ENCODE results near the gene MGAT3. TPM values are rescaled to one million over a fixed set of nuclear protein-coding genes. Genes with fewer than 3 reads are reported as not detected.
A peak's percentile ranks its signal among the peaks of the same experiment; 100 is the strongest.

MGAT3 gene
- total RNA-seq, 2 experiments from 2014 or later, result 0.17 TPM; not detected in 1

DNA sequence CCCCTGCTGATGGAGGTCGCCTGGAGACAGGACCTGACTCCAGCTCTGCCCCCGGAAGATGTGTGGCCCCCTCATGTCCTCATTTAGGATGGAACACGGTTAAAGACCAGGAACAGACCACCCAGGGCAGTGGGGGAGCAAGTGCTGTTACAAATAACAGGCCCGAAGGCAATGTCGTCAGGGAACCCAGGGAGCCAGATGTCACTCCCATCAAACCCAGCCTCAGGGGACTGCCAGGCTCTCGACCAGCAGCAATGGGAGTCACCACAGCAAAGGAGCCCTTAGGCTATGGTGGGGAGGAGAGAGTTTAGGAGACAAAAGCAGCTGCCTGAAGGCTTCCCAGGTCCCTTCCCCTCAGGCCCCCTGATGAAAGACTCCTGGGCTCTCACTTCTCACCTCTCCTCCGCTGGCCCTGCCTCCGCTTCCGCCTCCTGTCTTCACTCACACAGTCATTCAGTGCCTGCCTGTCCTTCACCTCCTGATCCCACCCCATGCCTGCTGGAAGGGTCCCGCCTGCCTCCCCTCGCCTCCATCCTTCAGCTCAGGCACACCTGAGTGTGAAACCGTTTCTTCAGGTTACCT is 71.4 kb downstream of the MGAT3 start:
- no peaks in the 10 kb centered on the region for H3K27me3 ChIP-seq (ENCODE audit: control insufficient read depth in 1 of 2, insufficient read depth in 2 of 2, low read length in 2 of 2)
- intact Hi-C loops (cut with DNase I, micrococcal nuclease), result loop anchor here in 1 of 2 experiments (2.0 to 5.0 kb wide), 2 partner anchors 13 to 656 kb away; partner anchors contain the start of gene CBX6
- Mint-ChIP-seq H3K27ac (peak overlapping the region; percentile 89), H3K4me3 (peak overlapping the region; percentile 68), H3K36me3 (ENCODE audit: low read depth) (peaks cover 76% of the 10 kb centered on the region), H3K27me3 (no peaks in the 10 kb centered on the region), H3K9me3 (no peaks in the 10 kb centered on the region), H3K4me1 (ENCODE audit: low read depth) (peaks cover 88% of the 10 kb centered on the region)
- CTCF ChIA-PET, result interaction anchor here (0.6 to 4.8 kb wide), 10 partner anchors 11 to 508 kb away, joined by 3 to 69 read pairs (median 6); partner anchors contain the start of genes ATF4 and TAB1
- H3K36me3 ChIP-seq (ENCODE audit: insufficient read depth, low read length), result peaks cover 45% of the 10 kb centered on the region
- peaks cover 89% of the 10 kb centered on the region for H3K4me1 ChIP-seq (ENCODE audit: insufficient read depth, low read length)
- peak overlapping the region; percentile 25 to 48 for H3K27ac ChIP-seq (ENCODE audit: low read depth in 1 of 2, low read length in 2 of 2)
- POLR2A ChIA-PET, result interaction anchor here (0.6 to 5.1 kb wide), 12 partner anchors 6 to 812 kb away, joined by 3 to 129 read pairs (median 8); partner anchors contain the start of genes ATF4, RPL3, TAB1 and TNRC6B
- DNase-seq (peak in 1 of 14 experiments; percentile 42), ATAC-seq (ENCODE audit: poor library complexity) (no peak)
- no peaks in the 10 kb centered on the region for H3K9me3 ChIP-seq (ENCODE audit: control insufficient read depth in 1 of 2, insufficient read depth in 1 of 2, low read length in 2 of 2)
- TF ChIP-seq, protein P1, sequence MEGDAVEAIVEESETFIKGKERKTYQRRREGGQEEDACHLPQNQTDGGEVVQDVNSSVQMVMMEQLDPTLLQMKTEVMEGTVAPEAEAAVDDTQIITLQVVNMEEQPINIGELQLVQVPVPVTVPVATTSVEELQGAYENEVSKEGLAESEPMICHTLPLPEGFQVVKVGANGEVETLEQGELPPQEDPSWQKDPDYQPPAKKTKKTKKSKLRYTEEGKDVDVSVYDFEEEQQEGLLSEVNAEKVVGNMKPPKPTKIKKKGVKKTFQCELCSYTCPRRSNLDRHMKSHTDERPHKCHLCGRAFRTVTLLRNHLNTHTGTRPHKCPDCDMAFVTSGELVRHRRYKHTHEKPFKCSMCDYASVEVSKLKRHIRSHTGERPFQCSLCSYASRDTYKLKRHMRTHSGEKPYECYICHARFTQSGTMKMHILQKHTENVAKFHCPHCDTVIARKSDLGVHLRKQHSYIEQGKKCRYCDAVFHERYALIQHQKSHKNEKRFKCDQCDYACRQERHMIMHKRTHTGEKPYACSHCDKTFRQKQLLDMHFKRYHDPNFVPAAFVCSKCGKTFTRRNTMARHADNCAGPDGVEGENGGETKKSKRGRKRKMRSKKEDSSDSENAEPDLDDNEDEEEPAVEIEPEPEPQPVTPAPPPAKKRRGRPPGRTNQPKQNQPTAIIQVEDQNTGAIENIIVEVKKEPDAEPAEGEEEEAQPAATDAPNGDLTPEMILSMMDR (IDR thresholded peaks at IDR 0.05), result no peak
- H3K4me3 ChIP-seq (ENCODE audit: low read length), result no peak overlapping the region

DNA sequence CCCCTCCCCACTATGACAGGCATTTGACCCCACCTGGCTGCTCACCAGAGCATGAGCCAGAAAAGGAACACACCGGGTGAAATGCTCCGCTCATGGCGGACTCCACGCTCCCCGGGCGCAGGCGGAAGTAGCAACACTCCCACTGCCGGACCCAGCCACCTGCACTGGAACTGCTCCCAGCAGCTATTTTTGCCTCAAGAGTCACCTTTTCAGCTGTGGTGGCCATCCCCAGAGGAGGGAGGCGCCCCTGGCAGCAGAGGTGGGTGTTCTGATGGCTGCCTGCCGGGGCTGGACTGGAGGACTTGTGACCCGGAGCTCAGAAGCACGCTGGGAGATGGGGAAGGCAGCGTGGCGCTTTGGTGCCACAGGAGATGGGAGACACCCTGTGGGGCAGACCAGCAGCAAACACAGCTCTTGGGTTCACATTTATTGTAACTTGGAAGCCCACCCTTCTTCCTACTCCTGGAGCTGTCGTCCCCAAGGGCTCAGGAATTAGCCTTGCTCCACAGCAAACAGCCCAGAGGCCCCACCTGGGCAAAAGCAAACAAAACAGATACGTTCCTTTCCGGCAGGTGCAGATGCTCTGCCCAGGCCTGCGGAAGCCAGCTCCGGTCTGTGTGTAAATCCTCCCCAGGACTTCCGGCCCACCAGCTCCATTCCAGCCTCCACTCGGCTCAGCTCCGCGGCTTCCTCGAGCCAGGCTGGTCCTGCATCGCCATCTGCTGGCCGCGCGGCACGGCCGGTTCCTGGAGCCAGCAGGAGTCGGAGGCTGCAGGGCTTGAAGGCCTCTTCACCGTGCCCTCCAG is 72.1 kb downstream of the MGAT3 start:
- Histone ChIP-seq H3K27me3 (ENCODE audit: control insufficient read depth in 1 of 2, insufficient read depth in 2 of 2, low read length in 2 of 2) (no peaks in the 10 kb centered on the region), H3K36me3 (ENCODE audit: insufficient read depth, low read length) (peaks cover 40% of the 10 kb centered on the region), H3K4me1 (ENCODE audit: insufficient read depth, low read length) (peaks cover 90% of the 10 kb centered on the region), H3K27ac (ENCODE audit: low read depth in 1 of 2, low read length in 2 of 2) (peak overlapping the region; percentile 20 to 39), H3K4me3 (ENCODE audit: low read length) (peak overlapping the region; percentile 13), H3K9me3 (ENCODE audit: control insufficient read depth in 1 of 2, insufficient read depth in 1 of 2, low read length in 2 of 2) (no peaks in the 10 kb centered on the region)
- ATAC-seq (ENCODE audit: poor library complexity), result peak; percentile 51
- Mint-ChIP-seq H3K4me1 (ENCODE audit: low read depth) (peaks cover 86% of the 10 kb centered on the region), H3K36me3 (ENCODE audit: low read depth) (peaks cover 72% of the 10 kb centered on the region), H3K27me3 (no peaks in the 10 kb centered on the region), H3K4me3 (peak overlapping the region; percentile 82), H3K9me3 (no peaks in the 10 kb centered on the region), H3K27ac (peak overlapping the region; percentile 87)
- POLR2A ChIA-PET, result interaction anchor here (0.6 to 5.1 kb wide), 19 partner anchors 7 to 811 kb away, joined by 3 to 129 read pairs (median 6); partner anchors contain the start of genes ATF4, MIEF1, RPL3 and SYNGR1
- intact Hi-C loops (cut with DNase I, micrococcal nuclease), result loop anchor here (1.0 to 5.0 kb wide), 7 partner anchors 14 to 657 kb away; partner anchors contain the start of gene CBX6 (in 1 of the 2)
- CTCF ChIA-PET, result interaction anchor here (0.5 to 4.8 kb wide), 38 partner anchors 11 to 798 kb away, joined by 3 to 69 read pairs (median 4); partner anchors contain the start of genes ATF4, GRAP2, MIEF1 and RPL3
- TF ChIP-seq, protein P1 (IDR thresholded peaks at IDR 0.05), result peak; percentile 96
- peak; percentile 88 to 97 (median 92) for DNase-seq

DNA sequence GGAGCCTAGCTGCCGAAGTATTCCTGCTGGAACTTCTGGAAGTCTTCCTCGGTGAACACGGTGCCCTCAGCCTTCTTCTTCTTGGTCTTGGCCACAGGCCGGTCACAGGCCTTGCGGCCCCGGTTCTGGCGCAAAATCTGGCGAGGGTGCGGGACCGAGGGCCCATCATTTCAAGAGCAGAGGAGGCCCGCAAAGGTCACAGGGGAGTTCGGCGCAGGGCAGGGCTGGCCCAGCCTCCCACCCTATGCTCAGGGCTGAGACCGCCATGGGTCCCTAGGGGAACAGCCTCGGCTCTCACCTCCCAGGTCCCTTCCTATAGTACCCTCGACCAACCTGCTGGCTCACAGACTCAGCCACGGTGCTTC is 72.7 kb downstream of the MGAT3 start:
- H3K9me3 Mint-ChIP-seq, result no peaks in the 10 kb centered on the region
- peaks cover 67% of the 10 kb centered on the region for H3K36me3 Mint-ChIP-seq (ENCODE audit: low read depth)
- CTCF ChIA-PET, result interaction anchor here (0.6 to 4.8 kb wide), 29 partner anchors 12 to 648 kb away, joined by 3 to 69 read pairs (median 4); partner anchors contain the start of genes ATF4, GRAP2, MIEF1 and RPL3
- DNase-seq (no peak), ATAC-seq (ENCODE audit: poor library complexity) (no peak)
- TF ChIP-seq, protein P1 (IDR thresholded peaks at IDR 0.05), result peak; percentile 65
- H3K27ac ChIP-seq (ENCODE audit: low read depth in 1 of 2, low read length in 2 of 2), result peak overlapping the region in 1 of 2 donors; percentile 19
- H3K27ac Mint-ChIP-seq, result peak overlapping the region; percentile 87
- no peak overlapping the region for H3K4me3 ChIP-seq (ENCODE audit: low read length)
- H3K9me3 ChIP-seq (ENCODE audit: control insufficient read depth in 1 of 2, insufficient read depth in 1 of 2, low read length in 2 of 2), result no peaks in the 10 kb centered on the region
- peaks cover 89% of the 10 kb centered on the region for H3K4me1 ChIP-seq (ENCODE audit: insufficient read depth, low read length)
- H3K27me3 Mint-ChIP-seq, result no peaks in the 10 kb centered on the region
- POLR2A ChIA-PET, result interaction anchor here (1.0 to 5.1 kb wide), 16 partner anchors 7 to 795 kb away, joined by 3 to 129 read pairs (median 8); partner anchors contain the start of genes ATF4, MIEF1, RPL3 and SYNGR1
- H3K4me3 Mint-ChIP-seq, result peak overlapping the region; percentile 82
- H3K36me3 ChIP-seq (ENCODE audit: insufficient read depth, low read length), result peaks cover 34% of the 10 kb centered on the region
- H3K4me1 Mint-ChIP-seq (ENCODE audit: low read depth), result peaks cover 89% of the 10 kb centered on the region
- H3K27me3 ChIP-seq (ENCODE audit: control insufficient read depth in 1 of 2, insufficient read depth in 2 of 2, low read length in 2 of 2), result no peaks in the 10 kb centered on the region
- intact Hi-C loops (cut with DNase I, micrococcal nuclease), result loop anchor here (1.0 to 5.0 kb wide), 7 partner anchors 15 to 657 kb away; partner anchors contain the start of gene CBX6 (in 1 of the 2)
